DOHH2 (cell line): ENCODE results near the gene DENND5B.
"Not testable (repeated sequence)": the region's sequence is repeated elsewhere in the genome, so short reads cannot be mapped to it uniquely, and the experiment has no call there.

Source experiments
- H3F3A ChIP-seq: fragments of 200-600 bp; sonication (generic), shearing (Covaris generic); 2 replicates; pipeline ENCODE4 v1.6.0; 2016; ENCODE audit warnings: antibody characterized with exemption, mild to moderate bottlenecking; ENCODE audit not compliant: control insufficient read depth, insufficient read depth
- H3K27ac ChIP-seq: fragments of 200-600 bp; sonication (generic); 2 replicates; pipeline ENCODE4 v1.5.1; 2014; ENCODE audit warnings: low read depth, mild to moderate bottlenecking, low read length, moderate library complexity
- H3K27me3 ChIP-seq: fragments of 200-600 bp; sonication (generic); 2 replicates; pipeline ENCODE4 v1.6.1; 2014; ENCODE audit warnings: mild to moderate bottlenecking, low read length, mixed read lengths; ENCODE audit not compliant: control insufficient read depth
- H3K36me3 ChIP-seq: fragments of 200-600 bp; sonication (generic); 2 replicates; pipeline ENCODE4 v1.6.1; 2014; ENCODE audit warnings: mild to moderate bottlenecking, low read length, moderate library complexity, mixed read lengths; ENCODE audit not compliant: control insufficient read depth
- H3K4me1 ChIP-seq: fragments of 200-600 bp; sonication (generic); 2 replicates; pipeline ENCODE4 v1.6.1; 2014; ENCODE audit warnings: mild to moderate bottlenecking, low read length, mixed read lengths; ENCODE audit not compliant: control insufficient read depth
- H3K4me2 ChIP-seq: fragments of 200-600 bp; sonication (generic); 2 replicates; pipeline ENCODE4 v1.6.0; 2014; ENCODE audit warnings: mild to moderate bottlenecking, low read length, moderate library complexity
- H3K4me3 ChIP-seq: fragments of 200-600 bp; sonication (generic); 2 replicates; pipeline ENCODE4 v1.5.1; 2014; ENCODE audit warnings: mild to moderate bottlenecking, low read length, mixed read lengths
- H3K79me2 ChIP-seq: fragments of 200-600 bp; sonication (generic); 2 replicates; pipeline ENCODE4 v1.6.1; 2014; ENCODE audit warnings: mild to moderate bottlenecking, low read length, mixed read lengths; ENCODE audit not compliant: control insufficient read depth
- H3K9me2 ChIP-seq: fragments of 200-600 bp; sonication (generic); replicated peaks from 2 replicates; pipeline ENCODE4 v1.6.1; 2014; ENCODE audit warnings: mild to moderate bottlenecking, low read length, mixed read lengths; ENCODE audit not compliant: control insufficient read depth
- H3K9me3 ChIP-seq: fragments of 200-600 bp; sonication (generic); 2 replicates; pipeline ENCODE4 v1.6.1; 2014; ENCODE audit warnings: antibody characterized with exemption, low read length, mixed read lengths; ENCODE audit not compliant: control insufficient read depth, insufficient read depth
- H4K20me1 ChIP-seq: fragments of 200-600 bp; sonication (generic); 2 replicates; pipeline ENCODE4 v1.6.0; 2014; ENCODE audit warnings: low read depth, mild to moderate bottlenecking, antibody characterized with exemption, low read length, moderate library complexity; ENCODE audit not compliant: control insufficient read depth, insufficient read depth
- EZH2phosphoT487 ChIP-seq: fragments of 200-600 bp; sonication (generic); IDR thresholded peaks from 2 replicates; pipeline ENCODE4 v1.6.1; 2017; ENCODE audit warnings: borderline replicate concordance, mild to moderate bottlenecking, antibody characterized with exemption, low read length, moderate library complexity, mixed read lengths
- TF ChIP-seq, protein P1 (sequence below): fragments of 200-600 bp; sonication (generic); IDR thresholded peaks from one replicate; pipeline ENCODE4 v1.5.1; 2014; ENCODE audit warnings: antibody characterized with exemption, mild to moderate bottlenecking, low read depth, low read length; ENCODE audit not compliant: poor library complexity, severe bottlenecking

DENND5B gene

DNA sequence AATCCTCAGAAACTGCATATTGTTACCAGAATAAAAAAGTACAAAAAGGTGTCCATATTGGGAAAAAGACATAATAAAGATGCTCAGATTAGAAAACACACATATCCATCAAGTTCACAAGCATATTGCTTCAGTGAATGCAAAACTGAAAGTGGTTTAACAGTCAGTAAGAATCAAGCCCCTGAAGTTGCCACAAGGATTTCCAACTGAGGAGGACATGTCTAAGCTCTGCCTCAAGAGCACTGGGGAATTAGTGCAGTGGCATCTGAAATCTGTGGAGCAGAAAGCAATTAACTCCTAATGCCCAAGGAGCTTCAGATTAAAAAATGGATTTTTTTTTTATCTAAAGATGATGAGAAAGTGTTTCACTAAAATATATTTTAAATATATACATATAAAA lies 113.2 kb downstream of the DENND5B start:
- no peak for TF ChIP-seq EZH2phosphoT487
- TF ChIP-seq, protein P1, sequence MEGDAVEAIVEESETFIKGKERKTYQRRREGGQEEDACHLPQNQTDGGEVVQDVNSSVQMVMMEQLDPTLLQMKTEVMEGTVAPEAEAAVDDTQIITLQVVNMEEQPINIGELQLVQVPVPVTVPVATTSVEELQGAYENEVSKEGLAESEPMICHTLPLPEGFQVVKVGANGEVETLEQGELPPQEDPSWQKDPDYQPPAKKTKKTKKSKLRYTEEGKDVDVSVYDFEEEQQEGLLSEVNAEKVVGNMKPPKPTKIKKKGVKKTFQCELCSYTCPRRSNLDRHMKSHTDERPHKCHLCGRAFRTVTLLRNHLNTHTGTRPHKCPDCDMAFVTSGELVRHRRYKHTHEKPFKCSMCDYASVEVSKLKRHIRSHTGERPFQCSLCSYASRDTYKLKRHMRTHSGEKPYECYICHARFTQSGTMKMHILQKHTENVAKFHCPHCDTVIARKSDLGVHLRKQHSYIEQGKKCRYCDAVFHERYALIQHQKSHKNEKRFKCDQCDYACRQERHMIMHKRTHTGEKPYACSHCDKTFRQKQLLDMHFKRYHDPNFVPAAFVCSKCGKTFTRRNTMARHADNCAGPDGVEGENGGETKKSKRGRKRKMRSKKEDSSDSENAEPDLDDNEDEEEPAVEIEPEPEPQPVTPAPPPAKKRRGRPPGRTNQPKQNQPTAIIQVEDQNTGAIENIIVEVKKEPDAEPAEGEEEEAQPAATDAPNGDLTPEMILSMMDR = no peak
- H3K27me3 ChIP-seq = no peaks in the 10 kb centered on the region
- no peaks in the 10 kb centered on the region for H4K20me1 ChIP-seq
- peaks cover 51% of the 10 kb centered on the region for H3K4me1 ChIP-seq
- peaks cover 7% of the 10 kb centered on the region; the same call in 1 of the 2 replicates for H3F3A ChIP-seq
- H3K9me2 ChIP-seq = no peaks in the 10 kb centered on the region
- no peak overlapping the region for H3K27ac ChIP-seq
- H3K79me2 ChIP-seq = no peaks in the 10 kb centered on the region
- no peaks in the 10 kb centered on the region for H3K9me3 ChIP-seq
- H3K36me3 ChIP-seq = peaks cover 16% of the 10 kb centered on the region
- H3K4me3 ChIP-seq = no peak overlapping the region
- H3K4me2 ChIP-seq = no peak overlapping the region; the same call in 1 of the 2 replicates

DNA sequence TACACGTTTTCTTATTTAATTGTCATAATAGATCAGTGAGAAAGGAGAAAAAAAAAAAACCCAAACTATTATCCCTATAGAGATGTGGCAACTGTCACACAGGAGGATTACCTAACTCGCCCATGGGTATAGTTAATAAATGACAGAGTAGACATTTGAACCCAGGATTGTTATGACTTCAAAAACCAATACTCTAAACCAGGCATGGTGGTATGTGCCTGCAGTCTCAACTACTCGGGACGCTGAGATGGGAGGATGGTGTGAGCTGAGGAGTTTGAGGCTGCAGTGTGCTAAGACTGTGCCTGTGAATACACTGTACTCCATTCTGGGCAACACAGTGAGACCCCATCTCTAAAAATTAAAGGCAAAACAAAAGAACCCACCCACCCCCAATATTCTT lies 114.5 kb downstream of the DENND5B start:
- Histone ChIP-seq H3K79me2 (no peaks in the 10 kb centered on the region), H3K9me2 (no peaks in the 10 kb centered on the region), H3K4me2 (0 out of 2 replicates have a peak overlapping the region, but pooled peaks have one; percentile 8), H3K36me3 (peaks cover 16% of the 10 kb centered on the region), H3F3A (peaks cover 7% of the 10 kb centered on the region; the same call in 1 of the 2 replicates), H3K27me3 (no peaks in the 10 kb centered on the region), H3K4me3 (no peak overlapping the region), H4K20me1 (no peaks in the 10 kb centered on the region), H3K9me3 (no peaks in the 10 kb centered on the region), H3K27ac (no peak overlapping the region), H3K4me1 (peaks cover 51% of the 10 kb centered on the region)
- TF ChIP-seq, protein P1 = no peak
- no peak for TF ChIP-seq EZH2phosphoT487

DNA sequence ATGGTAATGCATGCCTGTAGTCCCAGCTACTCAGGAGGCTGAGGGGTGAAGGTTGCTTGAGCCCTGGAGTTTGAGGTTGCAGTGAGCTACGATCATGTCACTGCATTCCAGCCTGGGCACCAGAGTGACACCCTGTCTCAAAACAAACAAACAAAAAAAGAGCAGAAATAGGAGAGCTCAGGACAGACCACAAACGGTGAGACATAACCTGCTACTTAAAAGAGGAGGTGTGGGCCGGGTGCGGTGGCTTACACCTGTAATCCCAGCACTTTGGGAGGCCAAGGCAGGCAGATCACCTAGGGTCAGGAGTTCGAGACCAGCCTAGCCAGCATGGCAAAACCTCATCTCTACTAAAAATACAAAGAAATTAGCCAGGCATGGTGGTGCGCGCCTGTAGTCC lies 115.3 kb downstream of the DENND5B start:
- Histone ChIP-seq H3K4me1 (peaks cover 48% of the 10 kb centered on the region), H3K36me3 (peaks cover 16% of the 10 kb centered on the region)
- H3F3A ChIP-seq, H3K27ac ChIP-seq, H3K4me2 ChIP-seq, H4K20me1 ChIP-seq, H3K9me2 ChIP-seq, H3K9me3 ChIP-seq, H3K27me3 ChIP-seq, H3K79me2 ChIP-seq, H3K4me3 ChIP-seq: not testable (repeated sequence)

DNA sequence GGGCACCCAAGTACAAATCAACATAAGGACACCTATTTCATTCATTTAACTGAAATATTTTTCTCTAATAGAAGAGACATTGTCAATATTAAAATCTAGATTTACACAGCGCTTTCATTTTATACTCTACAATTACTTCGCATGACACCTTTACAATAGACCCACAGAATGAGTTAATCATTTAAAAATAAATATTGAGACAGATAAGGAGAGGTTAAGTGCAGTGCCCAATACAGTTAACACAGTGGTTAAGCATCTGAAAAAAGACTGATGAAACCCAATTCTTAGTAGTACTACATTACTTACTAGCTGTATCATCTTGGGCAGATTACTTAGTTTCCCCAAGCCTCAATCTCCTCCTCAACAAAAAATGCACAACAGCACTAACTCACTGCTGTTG lies 116.2 kb downstream of the DENND5B start:
- TF ChIP-seq, protein P1 = no peak
- TF ChIP-seq EZH2phosphoT487 = no peak
- Histone ChIP-seq H3K36me3 (peaks cover 13% of the 10 kb centered on the region), H3K9me2 (no peaks in the 10 kb centered on the region), H3K79me2 (no peaks in the 10 kb centered on the region), H3K9me3 (no peaks in the 10 kb centered on the region), H3K4me3 (no peak overlapping the region), H3K27me3 (no peaks in the 10 kb centered on the region), H3K4me1 (peaks cover 40% of the 10 kb centered on the region), H3F3A (no peaks in the 10 kb centered on the region), H4K20me1 (no peaks in the 10 kb centered on the region), H3K4me2 (no peak overlapping the region), H3K27ac (no peak overlapping the region)
